Hepatocyte (in vitro differentiated cells): ENCODE results near the gene FCGR3A. TPM values are rescaled to one million over a fixed set of nuclear protein-coding genes. Genes with fewer than 3 reads are reported as not detected.

Source experiments
- DNase-seq: peaks from one replicate; pipeline ENCODE4 v3.0.0-alpha.2; 2016; ENCODE audit warnings: low spot score
- H2AFZ ChIP-seq: fragments of 200-600 bp; sonication (generic); 2 replicates; pipeline ENCODE4 v1.6.0; 2016; ENCODE audit warnings: antibody characterized with exemption, mild to moderate bottlenecking
- H3K27ac ChIP-seq: fragments of 200-600 bp; sonication (generic); 2 replicates; pipeline ENCODE4 v1.5.1; 2016; ENCODE audit warnings: mild to moderate bottlenecking
- H3K27me3 ChIP-seq: fragments of 200-600 bp; sonication (generic); 2 replicates; pipeline ENCODE4 v1.6.1; 2016
- H3K36me3 ChIP-seq: fragments of 200-600 bp; sonication (generic); replicated peaks from 2 replicates; pipeline ENCODE4 v1.5.1; 2016; ENCODE audit warnings: low read depth; ENCODE audit not compliant: insufficient read depth
- H3K4me1 ChIP-seq: fragments of 200-600 bp; sonication (generic); 2 replicates; pipeline ENCODE4 v1.5.1; 2016; ENCODE audit warnings: mild to moderate bottlenecking, moderate library complexity; ENCODE audit not compliant: insufficient read depth
- H3K4me2 ChIP-seq: fragments of 200-600 bp; sonication (generic); 2 replicates; pipeline ENCODE4 v1.6.0; 2016
- H3K4me3 ChIP-seq: fragments of 200-600 bp; sonication (generic); 2 replicates; pipeline ENCODE4 v1.5.1; 2016; ENCODE audit warnings: mild to moderate bottlenecking
- H3K79me2 ChIP-seq: fragments of 200-600 bp; sonication (generic); 2 replicates; pipeline ENCODE4 v1.6.0; 2017; ENCODE audit warnings: mild to moderate bottlenecking
- H3K9me2 ChIP-seq: fragments of 200-600 bp; sonication (generic); replicated peaks from 2 replicates; pipeline ENCODE4 v1.6.0; 2017; ENCODE audit warnings: mild to moderate bottlenecking; ENCODE audit not compliant: insufficient read depth
- H3K9me3 ChIP-seq: fragments of 200-600 bp; sonication (generic); 2 replicates; pipeline ENCODE4 v1.5.1; 2016; ENCODE audit warnings: low read depth, mild to moderate bottlenecking
- H4K20me1 ChIP-seq: fragments of 200-600 bp; sonication (generic); 2 replicates; pipeline ENCODE4 v1.6.0; 2016; ENCODE audit warnings: mild to moderate bottlenecking; ENCODE audit not compliant: insufficient read depth, poor library complexity, severe bottlenecking
- CTCF ChIP-seq: fragments of 200-600 bp; sonication (generic); IDR thresholded peaks from 2 replicates; pipeline ENCODE4 v1.5.1; 2016; ENCODE audit warnings: antibody characterized with exemption, mild to moderate bottlenecking; ENCODE audit not compliant: poor library complexity
- EZH2 ChIP-seq: fragments of 200-600 bp; sonication (generic); IDR thresholded peaks from 2 replicates; pipeline ENCODE4 v1.6.1; 2016; ENCODE audit warnings: antibody characterized with exemption, mild to moderate bottlenecking, borderline replicate concordance
- EZH2phosphoT487 ChIP-seq: fragments of 200-600 bp; sonication (generic); IDR thresholded peaks from one replicate; pipeline ENCODE4 v1.6.1; 2018; ENCODE audit warnings: antibody characterized with exemption, mild to moderate bottlenecking, low read depth, moderate library complexity; ENCODE audit not compliant: unreplicated experiment, severe bottlenecking
- WGBS: methylation state at CpG from one replicate; pipeline ENCODE4 v1.1.6; 2016; ENCODE audit warnings: low lambda C conversion rate; ENCODE audit errors: missing lambda C conversion rate; 5-methylcytosine and 5-hydroxymethylcytosine counted together
- polyA plus RNA-seq: library from polyadenylated mRNA; unstranded; fragments of >200 nt; fragmentation: Nextera tagmentation; extraction: Ambion mirVana; gene quantifications from 2 replicates; pipeline ENCODE4 v1.2.1, GENCODE V29; 2016
- total RNA-seq: library from RNA; depleted of rRNA; stranded (reverse); fragments of >200 nt; gene quantifications from 2 replicates; pipeline ENCODE4 v1.2.3, GENCODE V29; 2014

Gene FCGR3A
- total and polyA plus RNA-seq, 2 experiments from 2014 or later = 0.17 to 0.31 TPM

GRCh38 chr1:161510477-161510876, 39.1 kb downstream of the FCGR3A start:
- Histone ChIP-seq H3K36me3 (no peaks in the 10 kb centered on the region), H3K27me3 (no peaks in the 10 kb centered on the region), H3K9me2 (no peaks in the 10 kb centered on the region), H3K4me2 (no peak overlapping the region), H4K20me1 (no peaks in the 10 kb centered on the region), H3K4me1 (peaks cover 17% of the 10 kb centered on the region), H2AFZ (no peak overlapping the region), H3K9me3 (no peaks in the 10 kb centered on the region), H3K4me3 (no peak overlapping the region), H3K79me2 (no peaks in the 10 kb centered on the region), H3K27ac (no peak overlapping the region)
- no peak for DNase-seq
- WGBS = 81% methylated on average over 3 of the region's 3 CpGs
- TF ChIP-seq EZH2 = no peak
- TF ChIP-seq EZH2phosphoT487 = no peak
- TF ChIP-seq CTCF = no peak

- Histone ChIP-seq H2AFZ (no peak overlapping the region), H3K36me3 (no peaks in the 10 kb centered on the region), H4K20me1 (no peaks in the 10 kb centered on the region), H3K79me2 (no peaks in the 10 kb centered on the region), H3K4me1 (peaks cover 9% of the 10 kb centered on the region), H3K9me3 (no peaks in the 10 kb centered on the region), H3K27ac (no peak overlapping the region), H3K9me2 (no peaks in the 10 kb centered on the region), H3K4me3 (no peak overlapping the region), H3K4me2 (peak overlapping the region; percentile 29), H3K27me3 (no peaks in the 10 kb centered on the region)
- peak; percentile 37 for DNase-seq
- TF ChIP-seq EZH2phosphoT487 (no peak), CTCF (no peak), EZH2 (no peak)
- 49% methylated on average over 15 of the region's 15 CpGs for WGBS
These were observed 43.0 kb downstream of the FCGR3A start for GRCh38 chr1:161506336-161507223.

- Histone ChIP-seq H3K4me2 (no peak overlapping the region), H3K9me3 (no peaks in the 10 kb centered on the region), H2AFZ (no peak overlapping the region), H3K9me2 (no peaks in the 10 kb centered on the region), H3K4me1 (peaks cover 5% of the 10 kb centered on the region), H4K20me1 (no peaks in the 10 kb centered on the region), H3K4me3 (no peak overlapping the region), H3K27me3 (no peaks in the 10 kb centered on the region), H3K79me2 (no peaks in the 10 kb centered on the region), H3K36me3 (no peaks in the 10 kb centered on the region), H3K27ac (no peak overlapping the region)
- TF ChIP-seq CTCF (no peak), EZH2phosphoT487 (no peak), EZH2 (no peak)
- no peak for DNase-seq
- WGBS = 93% methylated on average over 6 of the region's 6 CpGs
These were observed 43.9 kb downstream of the FCGR3A start for GRCh38 chr1:161505686-161506085.
